ENCODE data around the gene INPP4B.

The INPP4B gene

DNA sequence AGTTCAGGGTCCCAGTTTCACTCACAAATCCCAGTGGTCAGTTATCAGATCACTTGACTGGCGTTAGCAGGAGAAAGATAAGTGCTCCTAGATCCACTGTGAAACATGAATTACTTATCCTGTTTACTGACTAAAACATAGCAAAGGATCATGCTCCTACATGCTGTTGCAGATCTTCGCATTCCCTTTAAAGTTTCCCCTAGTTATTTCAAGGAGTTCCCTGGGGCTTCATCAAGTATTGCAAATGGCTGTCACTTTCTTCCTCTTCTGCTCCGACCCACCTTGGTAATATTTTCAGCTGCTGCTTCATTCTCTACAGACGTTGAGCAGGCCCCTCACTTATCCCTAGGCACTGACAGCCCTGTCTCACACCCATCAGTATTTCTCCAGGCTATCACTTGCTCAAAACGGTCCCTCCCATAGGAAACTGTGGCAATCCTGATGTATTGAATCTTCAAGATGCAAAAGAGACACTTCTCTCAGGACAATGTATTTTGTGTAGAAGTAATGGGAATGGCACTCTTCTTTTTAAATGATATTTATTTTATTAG is 466.0 kb downstream of the INPP4B start:
- H3K27ac ChIP-seq (ENCODE audit: low read depth, low read length), result no peak overlapping the region

DNA sequence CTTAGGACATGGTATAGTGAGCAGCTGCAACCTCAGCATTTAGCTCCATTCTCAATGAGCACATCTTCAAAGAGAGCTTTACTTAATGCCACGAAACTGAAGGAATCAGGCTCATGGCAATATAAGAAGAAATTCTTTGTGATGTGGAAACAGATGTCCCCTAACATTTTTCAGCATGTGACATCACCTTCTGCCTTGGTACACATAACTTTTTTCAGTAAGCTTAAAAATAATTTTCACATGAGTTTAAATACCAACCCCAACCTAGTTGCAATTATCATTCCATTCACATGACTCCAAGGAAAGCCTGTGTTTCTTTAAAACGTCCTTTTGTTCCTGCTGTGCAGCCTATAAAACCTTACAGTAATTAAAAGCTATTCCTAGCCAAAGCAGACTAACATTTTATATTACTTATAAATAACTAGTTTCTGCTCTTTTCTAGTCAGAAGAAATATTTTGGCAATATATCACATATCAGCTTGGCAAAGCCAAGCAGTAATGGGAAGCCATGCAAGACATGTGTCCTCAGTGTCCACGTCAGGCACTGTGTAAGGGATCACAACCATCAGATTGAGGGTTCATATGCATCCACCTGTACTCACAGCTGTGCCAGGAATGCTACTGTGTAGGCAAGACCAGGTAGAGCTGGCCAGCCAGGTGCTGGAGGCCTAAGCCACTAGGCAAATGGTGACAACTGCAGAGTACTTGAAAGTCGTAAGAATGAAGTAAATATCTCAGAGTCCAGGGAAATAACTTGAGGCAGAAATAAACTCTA is 466.6 kb downstream of the INPP4B start:
- Histone ChIP-seq H3K9ac (ENCODE audit: low read length) (no peak overlapping the region), H3K27ac (ENCODE audit: low read depth, low read length) (no peak overlapping the region), H3K9me3 (ENCODE audit: low read length) (no peaks in the 10 kb centered on the region), H3K27me3 (ENCODE audit: control insufficient read depth in 1 of 2, insufficient read depth in 2 of 2, low read length in 2 of 2) (no peaks in the 10 kb centered on the region), H3K36me3 (ENCODE audit: insufficient read depth, low read length) (no peaks in the 10 kb centered on the region), H3K4me3 (ENCODE audit: low read depth in 1 of 2, low read length in 2 of 2) (no peak overlapping the region), H3K4me1 (ENCODE audit: insufficient read depth, low read length) (peaks cover 14% of the 10 kb centered on the region)

More for the DNA sequence above, 466.0 kb downstream of the INPP4B start:
- Histone ChIP-seq H3K27me3 (ENCODE audit: control insufficient read depth in 1 of 2, insufficient read depth in 2 of 2, low read length in 2 of 2) (no peaks in the 10 kb centered on the region), H3K36me3 (ENCODE audit: insufficient read depth, low read length) (no peaks in the 10 kb centered on the region), H3K9me3 (ENCODE audit: low read length) (no peaks in the 10 kb centered on the region), H3K4me3 (ENCODE audit: low read depth in 1 of 2, low read length in 2 of 2) (no peak overlapping the region), H3K9ac (ENCODE audit: low read length) (no peak overlapping the region), H3K4me1 (ENCODE audit: insufficient read depth, low read length) (peaks cover 14% of the 10 kb centered on the region)

DNA sequence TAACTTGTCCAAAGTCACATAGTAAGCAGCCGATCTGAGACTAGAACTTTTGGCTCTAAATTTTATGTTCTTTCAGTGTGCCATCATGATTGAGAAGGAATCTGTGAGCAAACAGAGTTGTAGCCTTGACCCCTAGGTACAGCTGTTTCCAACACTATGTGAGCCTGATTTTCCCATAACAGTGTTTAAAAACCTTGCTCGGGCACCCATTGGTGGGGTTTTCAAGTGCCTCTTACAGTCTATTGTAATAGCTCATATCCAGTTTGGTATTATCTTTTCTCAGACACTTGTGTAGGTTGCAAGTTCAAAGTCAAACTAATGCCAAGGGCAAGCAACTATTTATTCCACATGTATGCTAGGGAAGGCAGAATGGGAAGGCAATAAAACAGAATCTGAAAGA is 467.9 kb downstream of the INPP4B start:
- peaks cover 14% of the 10 kb centered on the region for H3K4me1 ChIP-seq (ENCODE audit: insufficient read depth, low read length)

DNA sequence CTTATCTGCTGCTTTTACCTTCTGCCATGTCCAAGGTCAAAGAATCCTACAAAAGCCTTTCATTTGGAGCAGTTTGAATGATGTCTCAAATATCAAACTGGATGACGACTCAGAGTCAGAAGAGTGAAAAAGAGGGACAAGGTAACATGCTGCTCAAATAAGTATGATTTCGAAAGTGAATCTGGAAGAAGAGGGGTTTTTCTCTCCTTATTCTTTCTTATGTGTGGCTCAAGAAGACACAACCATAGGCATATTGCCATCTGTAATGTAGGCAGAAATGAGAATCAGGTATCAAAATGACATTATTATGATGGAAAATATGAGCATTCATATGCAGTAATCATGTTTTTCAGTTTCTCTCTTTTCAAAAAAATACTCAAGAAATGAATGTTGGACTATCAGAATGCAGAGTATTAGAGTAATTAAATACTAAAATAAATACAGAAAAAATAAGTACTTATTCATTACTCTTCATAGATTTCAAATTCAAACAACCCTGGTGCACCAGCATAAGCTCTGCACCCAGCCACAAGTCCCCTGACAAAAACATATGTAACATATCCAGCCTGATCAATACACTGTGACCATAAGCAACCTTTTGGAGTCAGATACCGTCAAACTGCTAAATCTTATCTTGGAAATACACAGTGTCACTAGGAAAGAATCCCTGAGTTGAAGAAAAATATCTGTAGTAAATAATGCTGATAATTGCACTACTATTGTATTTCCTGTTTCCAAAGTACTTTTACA is 468.6 kb downstream of the INPP4B start:
- no peak overlapping the region for H3K4me3 ChIP-seq (ENCODE audit: low read depth in 1 of 2, low read length in 2 of 2)
- peaks cover 14% of the 10 kb centered on the region for H3K4me1 ChIP-seq (ENCODE audit: insufficient read depth, low read length)
- no peaks in the 10 kb centered on the region for H3K27me3 ChIP-seq (ENCODE audit: control insufficient read depth in 1 of 2, insufficient read depth in 2 of 2, low read length in 2 of 2)
- no peaks in the 10 kb centered on the region for H3K36me3 ChIP-seq (ENCODE audit: insufficient read depth, low read length)
- no peak overlapping the region for H3K27ac ChIP-seq (ENCODE audit: low read depth, low read length)
- H3K9me3 ChIP-seq (ENCODE audit: low read length), result no peaks in the 10 kb centered on the region
- H3K9ac ChIP-seq (ENCODE audit: low read length), result no peak overlapping the region

More for the DNA sequence above, 467.9 kb downstream of the INPP4B start:
- Histone ChIP-seq H3K9me3 (ENCODE audit: low read length) (no peaks in the 10 kb centered on the region), H3K4me3 (ENCODE audit: low read depth in 1 of 2, low read length in 2 of 2) (no peak overlapping the region), H3K9ac (ENCODE audit: low read length) (no peak overlapping the region), H3K27me3 (ENCODE audit: control insufficient read depth in 1 of 2, insufficient read depth in 2 of 2, low read length in 2 of 2) (no peaks in the 10 kb centered on the region), H3K27ac (ENCODE audit: low read depth, low read length) (no peak overlapping the region), H3K36me3 (ENCODE audit: insufficient read depth, low read length) (no peaks in the 10 kb centered on the region)

DNA sequence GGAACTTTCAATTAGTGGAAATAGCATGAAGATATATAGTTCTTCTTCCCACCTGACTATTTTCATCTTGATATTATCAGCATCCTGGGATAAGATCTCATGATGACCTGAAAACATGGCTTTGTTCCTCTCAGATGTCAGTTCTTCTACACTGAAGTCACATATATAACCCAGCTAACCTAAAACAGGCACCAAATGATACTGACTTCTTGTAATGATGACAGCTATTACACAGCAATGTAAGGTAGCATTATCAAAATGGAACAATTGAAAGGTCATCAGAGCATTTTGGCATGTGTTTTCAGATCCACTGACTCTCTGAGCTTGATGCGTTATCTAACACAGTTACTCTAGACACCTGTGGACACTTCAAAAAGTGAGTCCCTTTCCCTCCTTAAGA is 469.9 kb downstream of the INPP4B start:
- no peaks in the 10 kb centered on the region for H3K9me3 ChIP-seq (ENCODE audit: low read length)
- no peak overlapping the region for H3K27ac ChIP-seq (ENCODE audit: low read depth, low read length)
- H3K4me3 ChIP-seq (ENCODE audit: low read depth in 1 of 2, low read length in 2 of 2), result no peak overlapping the region
- H3K4me1 ChIP-seq (ENCODE audit: insufficient read depth, low read length), result peaks cover 14% of the 10 kb centered on the region
- H3K36me3 ChIP-seq (ENCODE audit: insufficient read depth, low read length), result no peaks in the 10 kb centered on the region
- H3K9ac ChIP-seq (ENCODE audit: low read length), result no peak overlapping the region
- no peaks in the 10 kb centered on the region for H3K27me3 ChIP-seq (ENCODE audit: control insufficient read depth in 1 of 2, insufficient read depth in 2 of 2, low read length in 2 of 2)

DNA sequence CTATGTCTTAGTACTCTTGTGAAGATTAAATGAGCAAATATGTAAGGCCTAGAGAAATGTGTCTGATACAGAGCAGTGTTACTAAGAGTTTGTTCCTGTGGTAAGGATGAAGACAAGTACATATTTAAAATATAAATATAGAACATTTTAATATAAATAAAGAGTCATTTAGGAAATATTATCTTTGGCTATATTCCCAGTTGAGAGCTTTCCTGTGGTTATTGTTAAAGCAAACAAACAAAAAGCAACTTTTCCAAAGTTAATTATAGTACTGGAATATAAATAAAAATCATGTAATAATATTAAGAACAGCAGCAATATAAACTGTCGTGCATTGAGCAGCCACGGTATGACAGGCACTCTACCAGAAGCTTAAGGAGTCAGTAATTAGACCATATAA is 472.5 kb downstream of the INPP4B start:
- H3K36me3 ChIP-seq (ENCODE audit: insufficient read depth, low read length), result no peaks in the 10 kb centered on the region
- no peaks in the 10 kb centered on the region for H3K9me3 ChIP-seq (ENCODE audit: low read length)
- no peak overlapping the region for H3K4me3 ChIP-seq (ENCODE audit: low read depth in 1 of 2, low read length in 2 of 2)
- no peak overlapping the region for H3K9ac ChIP-seq (ENCODE audit: low read length)
- H3K4me1 ChIP-seq (ENCODE audit: insufficient read depth, low read length), result peaks cover under 1% of the 10 kb centered on the region
- H3K27me3 ChIP-seq (ENCODE audit: control insufficient read depth in 1 of 2, insufficient read depth in 2 of 2, low read length in 2 of 2), result no peaks in the 10 kb centered on the region
- no peak overlapping the region for H3K27ac ChIP-seq (ENCODE audit: low read depth, low read length)

DNA sequence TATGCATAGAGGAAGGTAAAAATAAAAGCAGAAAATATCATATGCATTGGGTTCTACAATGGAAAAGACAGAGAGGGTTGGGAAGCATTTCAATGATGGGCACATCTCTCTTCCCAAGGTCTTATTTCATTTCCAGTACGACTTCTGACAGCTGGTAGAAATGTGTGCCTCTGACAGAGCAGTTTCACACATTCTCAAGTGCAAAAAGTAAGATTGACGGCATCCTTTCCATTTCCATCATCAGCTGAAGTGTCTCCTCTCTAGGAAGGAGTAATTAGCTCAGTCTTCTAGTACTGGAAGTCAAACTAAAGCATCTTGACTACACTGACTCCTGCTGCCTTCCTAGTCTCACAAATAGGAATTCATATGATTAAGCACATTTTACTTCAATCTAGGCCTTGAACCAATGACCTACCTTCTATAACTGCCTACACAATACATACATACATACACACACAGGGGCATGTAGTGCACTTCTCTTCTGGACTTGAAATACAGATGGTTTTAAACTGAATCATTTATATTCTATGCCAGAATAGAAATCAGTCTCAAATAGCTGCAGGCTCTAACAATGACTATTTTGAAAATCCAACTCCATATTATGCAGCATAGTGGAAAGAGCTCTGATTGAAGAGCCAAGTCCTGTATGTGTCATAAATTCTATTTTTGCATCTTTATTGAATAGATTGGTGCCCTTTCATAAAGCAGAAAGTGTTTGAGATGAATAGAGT is 473.4 kb downstream of the INPP4B start:
- Histone ChIP-seq H3K4me1 (ENCODE audit: insufficient read depth, low read length) (no peaks in the 10 kb centered on the region), H3K4me3 (ENCODE audit: low read depth in 1 of 2, low read length in 2 of 2) (no peak overlapping the region), H3K9ac (ENCODE audit: low read length) (no peak overlapping the region)

DNA sequence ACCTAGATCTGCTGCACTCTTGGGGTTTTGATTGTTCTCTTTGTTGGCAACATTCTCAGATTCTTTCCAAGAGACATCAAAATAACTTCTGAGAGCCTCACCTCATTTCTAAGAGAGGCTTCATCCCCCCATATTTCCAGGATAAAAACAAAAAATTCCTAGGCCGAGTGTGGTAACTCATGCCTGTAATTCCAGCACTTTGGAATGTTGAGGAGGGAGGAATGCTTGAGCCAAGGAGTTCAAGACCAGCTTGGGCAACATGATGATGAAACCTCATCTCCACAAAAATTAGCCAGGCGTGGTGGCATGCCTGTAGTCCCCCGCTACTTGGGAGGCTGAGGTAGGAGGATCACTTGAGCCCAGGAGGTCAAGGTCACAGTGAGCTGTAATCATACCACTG is 477.0 kb downstream of the INPP4B start:
- H3K9ac ChIP-seq (ENCODE audit: low read length), result no peak overlapping the region
- no peaks in the 10 kb centered on the region for H3K27me3 ChIP-seq (ENCODE audit: control insufficient read depth in 1 of 2, insufficient read depth in 2 of 2, low read length in 2 of 2)
- no peaks in the 10 kb centered on the region for H3K4me1 ChIP-seq (ENCODE audit: insufficient read depth, low read length)
- no peaks in the 10 kb centered on the region for H3K36me3 ChIP-seq (ENCODE audit: insufficient read depth, low read length)
- no peak overlapping the region for H3K27ac ChIP-seq (ENCODE audit: low read depth, low read length)
- no peak overlapping the region for H3K4me3 ChIP-seq (ENCODE audit: low read depth in 1 of 2, low read length in 2 of 2)
- H3K9me3 ChIP-seq (ENCODE audit: low read length), result no peaks in the 10 kb centered on the region

More for the DNA sequence above, 473.4 kb downstream of the INPP4B start:
- no peak overlapping the region for H3K27ac ChIP-seq (ENCODE audit: low read depth, low read length)
- H3K27me3 ChIP-seq (ENCODE audit: control insufficient read depth in 1 of 2, insufficient read depth in 2 of 2, low read length in 2 of 2), result no peaks in the 10 kb centered on the region
- H3K36me3 ChIP-seq (ENCODE audit: insufficient read depth, low read length), result no peaks in the 10 kb centered on the region
- H3K9me3 ChIP-seq (ENCODE audit: low read length), result no peaks in the 10 kb centered on the region

DNA sequence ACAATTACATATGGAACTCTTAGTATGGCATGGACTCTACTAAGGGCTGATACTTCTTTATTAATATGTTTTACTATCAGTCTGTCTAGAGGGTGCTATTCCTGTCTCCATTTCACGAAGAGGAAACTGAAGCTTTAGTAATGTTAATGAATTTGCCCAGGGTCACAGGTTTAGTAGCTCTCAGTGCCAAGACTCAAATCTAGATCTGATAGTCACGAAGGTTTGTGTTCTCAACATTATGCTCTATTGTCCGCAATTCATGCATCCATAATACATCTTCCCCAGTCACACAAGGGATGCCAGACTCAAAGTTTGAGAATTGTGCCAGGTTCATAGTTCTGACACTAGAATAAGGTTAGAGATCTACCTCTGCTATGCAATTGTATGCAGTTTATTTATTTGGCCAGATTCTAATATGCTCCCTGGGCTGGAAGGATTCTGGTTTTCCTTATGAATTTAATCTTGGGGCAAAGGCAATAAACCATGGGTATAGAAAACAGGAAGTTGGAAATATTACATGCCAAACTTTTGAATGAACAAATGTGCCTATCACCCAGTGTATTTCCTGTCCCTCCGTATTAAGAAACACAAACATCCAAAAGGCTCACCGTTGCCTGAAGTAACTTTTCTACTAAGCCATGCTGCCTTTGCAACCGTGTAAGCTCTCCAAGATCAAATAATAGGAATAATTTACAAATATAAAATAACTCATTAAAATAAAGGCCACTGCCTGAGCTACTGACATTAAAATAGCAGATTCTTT is 478.5 kb downstream of the INPP4B start:
- no peaks in the 10 kb centered on the region for H3K27me3 ChIP-seq (ENCODE audit: control insufficient read depth in 1 of 2, insufficient read depth in 2 of 2, low read length in 2 of 2)
- no peaks in the 10 kb centered on the region for H3K36me3 ChIP-seq (ENCODE audit: insufficient read depth, low read length)
- no peaks in the 10 kb centered on the region for H3K4me1 ChIP-seq (ENCODE audit: insufficient read depth, low read length)
- no peak overlapping the region for H3K27ac ChIP-seq (ENCODE audit: low read depth, low read length)
- no peak overlapping the region for H3K9ac ChIP-seq (ENCODE audit: low read length)
- no peak overlapping the region for H3K4me3 ChIP-seq (ENCODE audit: low read depth in 1 of 2, low read length in 2 of 2)
- no peaks in the 10 kb centered on the region for H3K9me3 ChIP-seq (ENCODE audit: low read length)

DNA sequence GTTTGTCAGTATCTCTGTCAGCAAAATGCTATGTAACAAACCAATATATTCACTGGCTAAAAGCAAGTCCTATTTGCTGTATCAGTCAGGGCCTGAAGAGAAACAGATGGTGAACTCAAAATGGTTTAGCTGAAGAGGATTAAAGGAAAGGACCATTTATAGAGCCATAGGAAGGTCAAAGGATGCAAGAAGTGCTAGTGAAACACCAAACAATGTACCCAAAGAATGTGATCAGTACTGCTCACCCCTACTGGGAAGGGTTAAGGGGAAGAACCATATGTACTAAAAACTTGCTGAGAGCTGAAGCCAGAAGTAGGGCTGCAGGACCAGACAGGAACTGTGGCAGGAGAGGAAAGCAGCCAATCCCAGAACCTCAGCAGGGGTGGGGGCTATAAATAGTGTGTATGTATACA is 479.3 kb downstream of the INPP4B start:
- Histone ChIP-seq H3K4me3 (ENCODE audit: low read depth in 1 of 2, low read length in 2 of 2) (no peak overlapping the region), H3K27me3 (ENCODE audit: control insufficient read depth in 1 of 2, insufficient read depth in 2 of 2, low read length in 2 of 2) (no peaks in the 10 kb centered on the region), H3K36me3 (ENCODE audit: insufficient read depth, low read length) (no peaks in the 10 kb centered on the region), H3K9ac (ENCODE audit: low read length) (no peak overlapping the region), H3K27ac (ENCODE audit: low read depth, low read length) (no peak overlapping the region), H3K4me1 (ENCODE audit: insufficient read depth, low read length) (no peaks in the 10 kb centered on the region), H3K9me3 (ENCODE audit: low read length) (no peaks in the 10 kb centered on the region)

DNA sequence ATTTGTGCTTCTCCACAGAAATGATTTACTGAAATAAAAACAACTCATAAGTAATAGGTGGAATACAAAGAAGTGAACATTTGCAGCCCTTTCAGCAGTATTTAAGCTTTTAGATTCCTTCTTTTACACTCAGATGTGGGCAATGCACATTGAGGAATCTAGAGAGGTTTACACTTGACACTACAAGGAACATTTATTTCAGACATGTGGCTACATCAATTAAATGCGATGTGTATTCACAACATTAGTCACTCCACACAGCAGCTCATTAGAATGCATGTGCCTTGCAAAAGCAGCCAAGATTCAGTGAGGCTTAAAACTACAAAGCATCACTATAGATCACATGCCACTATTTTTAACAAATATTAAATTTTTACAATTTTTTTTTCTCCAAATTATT is 480.7 kb downstream of the INPP4B start:
- Histone ChIP-seq H3K36me3 (ENCODE audit: insufficient read depth, low read length) (no peaks in the 10 kb centered on the region), H3K9ac (ENCODE audit: low read length) (no peak overlapping the region), H3K27me3 (ENCODE audit: control insufficient read depth in 1 of 2, insufficient read depth in 2 of 2, low read length in 2 of 2) (no peaks in the 10 kb centered on the region), H3K9me3 (ENCODE audit: low read length) (no peaks in the 10 kb centered on the region), H3K27ac (ENCODE audit: low read depth, low read length) (no peak overlapping the region), H3K4me1 (ENCODE audit: insufficient read depth, low read length) (no peaks in the 10 kb centered on the region), H3K4me3 (ENCODE audit: low read depth in 1 of 2, low read length in 2 of 2) (no peak overlapping the region)
